SK-N-SH (cell line): ENCODE data around the gene VAPB. TPM values are rescaled to one million over a fixed set of nuclear protein-coding genes. Genes with fewer than 3 reads are reported as not detected.
A peak's percentile ranks its signal among the peaks of the same experiment; 100 is the strongest.

Experiments
- CTCF ChIA-PET: fragments of 300-600, 350-600 bp; formaldehyde crosslinking; extraction: SDS; loops from one replicate; lab custom pipeline; 2021; lab: Yijun Ruan, JAX
- POLR2A ChIA-PET: fragments of 350-600 bp; sonication (Branson Sonifier 250); formaldehyde crosslinking; extraction: SDS; loops from one replicate; lab custom pipeline; 2020; ENCODE audit warnings: antibody characterized with exemption, inconsistent platforms; lab: Yijun Ruan, JAX
- DNase-seq: peaks from one replicate; pipeline ENCODE4 v3.0.0; 2012
- H2AFZ ChIP-seq: fragments of 200-600 bp; sonication (generic); 2 replicates; pipeline ENCODE4 v1.8.1; 2016; ENCODE audit warnings: antibody characterized with exemption, mild to moderate bottlenecking, low read depth
- H3F3A ChIP-seq: fragments of 200-600 bp; sonication (generic); replicated peaks from 2 replicates; pipeline ENCODE3; 2016; ENCODE audit warnings: antibody characterized with exemption, mild to moderate bottlenecking; ENCODE audit not compliant: insufficient read depth
- H3K27ac ChIP-seq, 2 experiments: fragments of 200-500 bp in 1 of 2; fragments of 200-600 bp in 1 of 2; sonication (Bioruptor generic) in 1 of 2; sonication (generic), shearing (Covaris generic) in 1 of 2; 2 replicates each; pipeline versions ENCODE4 v1.5.1 to v1.6.1; 2014 to 2016; ENCODE audit warnings: low read depth in 2 of 2, inconsistent platforms in 1 of 2, low read length in 1 of 2, mild to moderate bottlenecking in 1 of 2, mixed read lengths in 1 of 2
- H3K27me3 ChIP-seq: fragments of 200-600 bp; sonication (generic), shearing (Covaris generic); 2 replicates; pipeline ENCODE4 v1.6.1; 2016; ENCODE audit warnings: mixed run types; ENCODE audit not compliant: insufficient read depth
- H3K36me3 ChIP-seq, 2 experiments: fragments of 200-500 bp in 1 of 2; fragments of 200-600 bp in 1 of 2; sonication (Bioruptor generic) in 1 of 2; sonication (generic) in 1 of 2; replicated peaks in 1 of 2; 2 replicates each; pipeline versions ENCODE3 to v1.5.1; 2014 to 2016; ENCODE audit warnings: low read length in 1 of 2, mild to moderate bottlenecking in 1 of 2; ENCODE audit not compliant: insufficient read depth in 2 of 2, control insufficient read depth in 1 of 2
- H3K4me1 ChIP-seq, 2 experiments: fragments of 200-500 bp in 1 of 2; fragments of 200-600 bp in 1 of 2; sonication (Bioruptor generic) in 1 of 2; sonication (generic), shearing (Covaris generic) in 1 of 2; 2 replicates each; pipeline versions ENCODE4 v1.5.1 to v1.6.1; 2014 to 2016; ENCODE audit warnings: low read depth in 1 of 2, low read length in 1 of 2, mixed run types in 1 of 2; ENCODE audit not compliant: insufficient read depth in 2 of 2, control insufficient read depth in 1 of 2
- H3K4me2 ChIP-seq: fragments of 200-600 bp; sonication (generic), shearing (Covaris generic); 2 replicates; pipeline ENCODE4 v1.6.1; 2017; ENCODE audit warnings: mixed run types
- H3K4me3 ChIP-seq, 2 experiments: fragments of 200-500 bp in 1 of 2; fragments of 200-600 bp in 1 of 2; sonication (Bioruptor generic) in 1 of 2; sonication (generic), shearing (Covaris generic) in 1 of 2; 2 replicates each; pipeline versions ENCODE4 v1.5.1 to v1.8.1; 2014 to 2016; ENCODE audit warnings: low read depth in 2 of 2, inconsistent platforms in 1 of 2, low read length in 1 of 2, mild to moderate bottlenecking in 1 of 2, mixed read lengths in 1 of 2, moderate library complexity in 1 of 2
- H3K79me2 ChIP-seq: fragments of 200-600 bp; sonication (generic); 2 replicates; pipeline ENCODE4 v1.8.1; 2017; ENCODE audit warnings: mild to moderate bottlenecking; ENCODE audit not compliant: insufficient read depth
- H3K9ac ChIP-seq: fragments of 200-600 bp; sonication (generic); 2 replicates; pipeline ENCODE4 v1.6.1; 2017; ENCODE audit warnings: mixed run types
- H3K9me2 ChIP-seq: fragments of 200-600 bp; sonication (generic); 2 replicates; pipeline ENCODE4 v1.6.1; 2017; ENCODE audit warnings: mixed run types
- H3K9me3 ChIP-seq: fragments of 200-600 bp; sonication (generic); 2 replicates; pipeline ENCODE4 v1.6.1; 2017; ENCODE audit warnings: mixed run types, mild to moderate bottlenecking, moderate library complexity
- H4K20me1 ChIP-seq: fragments of 200-600 bp; sonication (generic); 2 replicates; pipeline ENCODE4 v1.6.1; 2017; ENCODE audit warnings: mild to moderate bottlenecking, mixed run types; ENCODE audit not compliant: insufficient read depth
- CHD2 ChIP-seq: fragments of 150-350 bp; IDR thresholded peaks from 2 replicates; pipeline ENCODE4 v1.6.1; 2018; ENCODE audit warnings: low read length; ENCODE audit not compliant: partially characterized antibody
- CTCF ChIP-seq: fragments of 200-600 bp; sonication (generic); IDR thresholded peaks from 2 replicates; pipeline ENCODE4 v1.6.1; 2017; ENCODE audit warnings: antibody characterized with exemption, mild to moderate bottlenecking, moderate library complexity
- EP300 ChIP-seq, 2 experiments: IDR thresholded peaks; 2 replicates each; pipeline versions ENCODE4 v1.4.0 to v1.6.1; 2012; ENCODE audit warnings: borderline replicate concordance in 1 of 2, low read depth in 1 of 2, low read length in 1 of 2
- FOSL2 ChIP-seq: IDR thresholded peaks from 2 replicates; pipeline ENCODE4 v1.4.0; 2012; ENCODE audit warnings: low read depth, mild to moderate bottlenecking, moderate library complexity, borderline replicate concordance
- FOXJ3 ChIP-seq: sonication (generic); formaldehyde crosslinking; IDR thresholded peaks from 2 replicates; pipeline ENCODE4 v1.5.1; 2020; ENCODE audit warnings: mild to moderate bottlenecking, missing genetic modification reagents
- JUND ChIP-seq: IDR thresholded peaks from 2 replicates; pipeline ENCODE4 v1.4.0; 2012
- MAX ChIP-seq: IDR thresholded peaks from 2 replicates; pipeline ENCODE4 v1.4.0; 2012; ENCODE audit warnings: low read depth
- MXI1 ChIP-seq: IDR thresholded peaks from 2 replicates; pipeline ENCODE4 v1.6.1; 2012; ENCODE audit warnings: mild to moderate bottlenecking, low read depth, low read length, improper control_type of control experiment
- RCOR1 ChIP-seq: fragments of 150-350 bp; IDR thresholded peaks from 2 replicates; pipeline ENCODE4 v1.6.1; 2017; ENCODE audit warnings: antibody characterized with exemption, low read length
- RXRA ChIP-seq: IDR thresholded peaks from 2 replicates; pipeline ENCODE4 v1.4.0; 2012; ENCODE audit warnings: low read depth, mild to moderate bottlenecking, borderline replicate concordance
- TEAD4 ChIP-seq: IDR thresholded peaks from 2 replicates; pipeline ENCODE4 v1.4.0; 2012; ENCODE audit warnings: mild to moderate bottlenecking, borderline replicate concordance; ENCODE audit not compliant: insufficient read depth
- WGBS: methylation state at CpG from one replicate; pipeline ENCODE4 v1.1.6; 2017; ENCODE audit warnings: low lambda C conversion rate; 5-methylcytosine and 5-hydroxymethylcytosine counted together
- polyA plus RNA-seq, 3 experiments: library from polyadenylated mRNA; depleted of rRNA; stranded (reverse); fragments of >200 nt; gene quantifications; 2 replicates each; pipeline ENCODE4 v1.2.3, GENCODE V29; 2012
- TF ChIP-seq, protein P1 (sequence below): IDR thresholded peaks from 2 replicates; pipeline ENCODE4 v1.6.1; 2012; ENCODE audit warnings: mild to moderate bottlenecking, low read depth, low read length, moderate library complexity

VAPB gene
- polyA plus RNA-seq, 1 of the 3 experiments (the other 2 are of a cell fraction): 16.9 TPM

- Histone ChIP-seq H3K4me2 (no peak overlapping the region), H3K9me2 (no peaks in the 10 kb centered on the region), H3K9ac (no peak overlapping the region), H3K27me3 (no peaks in the 10 kb centered on the region), H4K20me1 (no peaks in the 10 kb centered on the region), H3K4me1 (peaks cover 0 to 9% of the 10 kb centered on the region in 2 experiments; a peak in 2 of 4 replicates), H3K79me2 (peaks cover 61% of the 10 kb centered on the region), H3K4me3 (no peak overlapping the region), H3K9me3 (no peaks in the 10 kb centered on the region), H3K36me3 (peaks cover 48 to 54% of the 10 kb centered on the region in 2 experiments), H3F3A (peaks cover 7% of the 10 kb centered on the region), H3K27ac (peak overlapping the region in 1 of 2 experiments; percentile 50; a peak in 2 of 4 replicates), H2AFZ (no peak overlapping the region)
- 40% methylated on average over 3 of the region's 3 CpGs for whole genome bisulfite sequencing
- CTCF ChIA-PET: no interaction called here
- TF ChIP-seq FOXJ3: no peak
- TF ChIP-seq CHD2: no peak
- no peak for TF ChIP-seq TEAD4
- no peak for TF ChIP-seq RXRA
- no peak for TF ChIP-seq MAX
- TF ChIP-seq, protein P1, sequence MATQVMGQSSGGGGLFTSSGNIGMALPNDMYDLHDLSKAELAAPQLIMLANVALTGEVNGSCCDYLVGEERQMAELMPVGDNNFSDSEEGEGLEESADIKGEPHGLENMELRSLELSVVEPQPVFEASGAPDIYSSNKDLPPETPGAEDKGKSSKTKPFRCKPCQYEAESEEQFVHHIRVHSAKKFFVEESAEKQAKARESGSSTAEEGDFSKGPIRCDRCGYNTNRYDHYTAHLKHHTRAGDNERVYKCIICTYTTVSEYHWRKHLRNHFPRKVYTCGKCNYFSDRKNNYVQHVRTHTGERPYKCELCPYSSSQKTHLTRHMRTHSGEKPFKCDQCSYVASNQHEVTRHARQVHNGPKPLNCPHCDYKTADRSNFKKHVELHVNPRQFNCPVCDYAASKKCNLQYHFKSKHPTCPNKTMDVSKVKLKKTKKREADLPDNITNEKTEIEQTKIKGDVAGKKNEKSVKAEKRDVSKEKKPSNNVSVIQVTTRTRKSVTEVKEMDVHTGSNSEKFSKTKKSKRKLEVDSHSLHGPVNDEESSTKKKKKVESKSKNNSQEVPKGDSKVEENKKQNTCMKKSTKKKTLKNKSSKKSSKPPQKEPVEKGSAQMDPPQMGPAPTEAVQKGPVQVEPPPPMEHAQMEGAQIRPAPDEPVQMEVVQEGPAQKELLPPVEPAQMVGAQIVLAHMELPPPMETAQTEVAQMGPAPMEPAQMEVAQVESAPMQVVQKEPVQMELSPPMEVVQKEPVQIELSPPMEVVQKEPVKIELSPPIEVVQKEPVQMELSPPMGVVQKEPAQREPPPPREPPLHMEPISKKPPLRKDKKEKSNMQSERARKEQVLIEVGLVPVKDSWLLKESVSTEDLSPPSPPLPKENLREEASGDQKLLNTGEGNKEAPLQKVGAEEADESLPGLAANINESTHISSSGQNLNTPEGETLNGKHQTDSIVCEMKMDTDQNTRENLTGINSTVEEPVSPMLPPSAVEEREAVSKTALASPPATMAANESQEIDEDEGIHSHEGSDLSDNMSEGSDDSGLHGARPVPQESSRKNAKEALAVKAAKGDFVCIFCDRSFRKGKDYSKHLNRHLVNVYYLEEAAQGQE: 0 out of 2 replicates have a peak, but pooled peaks have one; percentile 27
- TF ChIP-seq MXI1: no peak
- TF ChIP-seq FOSL2: peak; percentile 92
- TF ChIP-seq CTCF: peak; percentile 37
- peak; percentile 84 for TF ChIP-seq JUND
- TF ChIP-seq EP300 (IDR thresholded peaks at IDR 0.05; ENCODE audit: borderline replicate concordance in 1 of 2, low read depth in 1 of 2, low read length in 1 of 2): peak in 1 of 2 experiments; percentile 9; a peak in 1 of 4 replicates
- no peak for TF ChIP-seq RCOR1
- POLR2A ChIA-PET: no interaction called here
- DNase-seq: peak; percentile 9
These were observed 39.5 kb upstream of the VAPB start for GRCh38 chr20:58349570-58349969.
